Activated CD8-positive, alpha-beta T cell treated with anti-CD3 and anti-CD28 coated beads for 36 hours (primary cell): ENCODE data around the gene MNT. TPM values are rescaled to one million over a fixed set of nuclear protein-coding genes. Genes with fewer than 3 reads are reported as not detected.
A peak's percentile ranks its signal among the peaks of the same experiment; 100 is the strongest.

Source experiments
- ATAC-seq: fragments of 200-7000 bp; cut with Tn5 transposase; one replicate; pipeline ENCODE4 v1.10.0; 2021; ENCODE audit warnings: mild to moderate bottlenecking, moderate library complexity
- CTCF ChIA-PET: fragments of 350-600 bp; sonication (Branson Sonifier 250); formaldehyde crosslinking; loops from one replicate; lab custom pipeline; 2021; ENCODE audit warnings: antibody characterized with exemption; lab: Charles Lee
- POLR2A ChIA-PET: fragments of 350-600 bp; sonication (Branson Sonifier 250); formaldehyde crosslinking; loops from one replicate; lab custom pipeline; 2021; ENCODE audit warnings: antibody characterized with exemption; lab: Charles Lee
- DNase-seq: peaks from one replicate; pipeline ENCODE4 v3.0.0-alpha.2; 2020
- H3K27ac Mint-ChIP-seq: one replicate; pipeline ENCODE4 v1.8.0; 2021; ENCODE audit warnings: mild to moderate bottlenecking, mixed read lengths
- H3K27me3 Mint-ChIP-seq: one replicate; pipeline ENCODE4 v1.8.0; 2021; ENCODE audit warnings: mixed read lengths
- H3K36me3 Mint-ChIP-seq: one replicate; pipeline ENCODE4 v1.8.0; 2021; ENCODE audit warnings: low read depth, mixed read lengths
- H3K4me1 Mint-ChIP-seq: one replicate; pipeline ENCODE4 v1.8.0; 2021; ENCODE audit warnings: low read depth, mixed read lengths
- H3K4me3 Mint-ChIP-seq: one replicate; pipeline ENCODE4 v1.8.0; 2021; ENCODE audit warnings: mild to moderate bottlenecking, moderate library complexity, mixed read lengths
- H3K9me3 Mint-ChIP-seq: one replicate; pipeline ENCODE4 v1.8.0; 2021; ENCODE audit warnings: mixed read lengths
- CTCF ChIP-seq: fragments of 200-600 bp; IDR thresholded peaks from one replicate; pipeline ENCODE4 v1.8.0; 2022; ENCODE audit warnings: antibody characterized with exemption, mild to moderate bottlenecking
- intact Hi-C: fragments of 100-400 bp; cut with micrococcal nuclease; formaldehyde crosslinking; loops from one replicate; pipeline ENCODE4 v1.10.0; 2022
- total RNA-seq, 2 experiments: library from RNA; stranded (reverse); gene quantifications; one replicate each; pipeline ENCODE4 v1.2.3, GENCODE V29; 2021

Gene MNT
- total RNA-seq, 2 experiments from 2014 or later = 21.6 to 23.1 TPM

DNA sequence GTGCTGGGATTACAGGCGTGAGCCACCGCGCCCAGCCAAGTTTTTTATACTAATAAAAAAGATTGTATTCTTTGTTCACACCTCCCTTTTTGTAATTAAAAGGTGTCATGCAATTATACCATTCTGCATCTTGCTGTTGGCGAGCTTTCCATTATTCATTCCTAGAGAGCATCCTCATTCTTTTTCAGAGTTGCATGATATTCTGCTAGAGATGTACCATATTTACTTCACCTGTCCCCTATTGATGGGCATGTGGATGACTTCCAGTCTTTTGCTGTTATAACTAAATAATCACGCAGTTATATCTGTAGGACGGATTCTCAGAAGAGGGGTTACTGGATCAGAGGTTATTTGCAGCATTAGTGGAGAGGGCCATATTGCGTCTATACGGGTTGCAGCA is 46.5 kb downstream of the MNT start:
- POLR2A ChIA-PET = interaction anchor here (0.7 to 1.5 kb wide), 2 partner anchors 16 to 21 kb away, joined by 6 read pairs; no protein-coding TSS in a partner anchor
- peaks cover 2% of the 10 kb centered on the region for H3K36me3 Mint-ChIP-seq
- H3K4me1 Mint-ChIP-seq = peaks cover 16% of the 10 kb centered on the region
- CTCF ChIA-PET = interaction anchor here (1.1 to 3.0 kb wide), 9 partner anchors 13 to 62 kb away, joined by 3 to 20 read pairs (median 6); partner anchors contain the start of gene TSR1
- no peaks in the 10 kb centered on the region for H3K27me3 Mint-ChIP-seq
- no peaks in the 10 kb centered on the region for H3K9me3 Mint-ChIP-seq
- no peak for ATAC-seq
- no peak for DNase-seq
- no peak overlapping the region for H3K4me3 Mint-ChIP-seq
- peak overlapping the region; percentile 28 for H3K27ac Mint-ChIP-seq
- intact Hi-C loops = no loop called here
- TF ChIP-seq CTCF = no peak

DNA sequence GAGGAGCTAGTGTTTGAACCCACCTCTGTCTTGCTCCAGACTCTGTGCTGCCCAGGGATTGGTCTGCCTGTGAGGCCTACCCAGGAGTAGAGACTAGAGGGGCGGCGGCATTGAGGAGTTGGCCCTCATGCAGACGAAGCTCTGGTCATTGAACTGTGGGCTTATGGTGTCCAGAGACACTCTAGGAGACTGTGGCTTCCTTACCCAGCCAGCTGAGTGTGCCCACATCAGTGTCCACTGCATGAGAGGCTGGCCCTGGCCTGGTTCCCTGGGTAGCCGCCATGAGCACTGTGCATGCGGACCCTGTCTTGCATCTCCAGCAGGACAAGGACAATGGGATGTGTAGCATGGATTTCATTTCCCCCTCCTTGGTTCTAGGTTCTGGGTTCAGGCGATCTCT is 49.6 kb downstream of the MNT start:
- Mint-ChIP-seq H3K4me3 (no peak overlapping the region), H3K9me3 (no peaks in the 10 kb centered on the region), H3K36me3 (no peaks in the 10 kb centered on the region), H3K27me3 (no peaks in the 10 kb centered on the region), H3K27ac (no peak overlapping the region), H3K4me1 (peaks cover 16% of the 10 kb centered on the region)
- DNase-seq = no peak
- intact Hi-C loops = no loop called here
- TF ChIP-seq CTCF = no peak
- POLR2A ChIA-PET = interaction anchor here (0.6 to 1.1 kb wide), 3 partner anchors 10 to 1986 kb away, joined by 3 read pairs; no protein-coding TSS in a partner anchor
- CTCF ChIA-PET = interaction anchor here (1.1 kb wide), 1 partner anchor 31 kb away, joined by 3 read pairs; no protein-coding TSS in a partner anchor
- ATAC-seq = no peak

DNA sequence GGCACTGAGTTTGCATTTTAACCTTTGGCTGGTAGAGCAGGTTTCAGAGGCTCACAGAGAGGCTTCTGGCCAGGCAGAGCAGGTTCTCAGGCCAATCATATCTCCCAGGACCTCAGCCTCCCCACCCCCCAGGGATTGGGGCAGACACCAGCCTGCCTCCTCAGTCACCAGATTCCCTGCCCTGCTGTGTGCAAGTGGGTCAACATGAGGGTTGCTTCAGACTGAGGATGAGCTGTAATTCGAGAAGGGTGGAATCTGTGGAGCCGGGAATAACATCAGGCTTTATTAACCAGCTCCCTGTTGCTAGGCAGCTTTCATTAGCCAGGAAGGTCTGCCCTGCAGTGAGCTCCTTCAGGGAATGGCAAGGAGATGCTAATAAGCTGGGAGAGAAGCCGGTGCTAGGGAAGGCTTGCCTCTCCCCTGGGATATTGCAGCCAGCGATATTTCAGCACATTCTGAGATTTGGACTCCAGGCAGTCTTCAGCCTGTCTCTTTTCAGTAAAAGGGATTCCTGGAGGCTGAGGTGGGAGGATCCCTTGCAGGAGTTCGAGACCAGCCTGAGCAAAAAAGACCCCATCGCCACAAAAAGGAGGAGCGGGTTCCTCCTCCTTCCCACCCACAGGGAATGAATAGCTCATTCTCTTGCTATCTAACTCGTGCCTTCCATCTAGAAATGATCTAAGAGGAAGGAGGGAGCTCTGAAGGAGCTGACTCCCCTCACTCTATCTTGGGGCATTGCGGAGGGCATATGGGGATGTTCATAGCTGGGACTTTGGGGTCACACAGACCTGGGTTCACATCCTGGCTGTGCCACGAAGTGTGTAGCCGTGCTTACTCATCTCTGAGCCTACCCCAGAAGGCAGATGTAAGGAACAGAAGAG is 52.8 kb downstream of the MNT start:
- Mint-ChIP-seq H3K27ac (no peak overlapping the region), H3K4me3 (no peak overlapping the region), H3K27me3 (no peaks in the 10 kb centered on the region), H3K4me1 (peaks cover 8% of the 10 kb centered on the region), H3K36me3 (peaks cover 4% of the 10 kb centered on the region), H3K9me3 (no peaks in the 10 kb centered on the region)
- ChIA-PET POLR2A (interaction anchor here (0.6 to 1.2 kb wide), 6 partner anchors 12 to 30 kb away, joined by 3 to 4 read pairs (median 3); partner anchors contain the start of gene TSR1), CTCF (interaction anchor here (1.0 to 2.6 kb wide), 3 partner anchors 10 to 289 kb away, joined by 3 to 9 read pairs (median 3); no protein-coding TSS in a partner anchor)
- DNase-seq (no peak), ATAC-seq (no peak)
- intact Hi-C loops = no loop called here
- TF ChIP-seq CTCF = no peak

DNA sequence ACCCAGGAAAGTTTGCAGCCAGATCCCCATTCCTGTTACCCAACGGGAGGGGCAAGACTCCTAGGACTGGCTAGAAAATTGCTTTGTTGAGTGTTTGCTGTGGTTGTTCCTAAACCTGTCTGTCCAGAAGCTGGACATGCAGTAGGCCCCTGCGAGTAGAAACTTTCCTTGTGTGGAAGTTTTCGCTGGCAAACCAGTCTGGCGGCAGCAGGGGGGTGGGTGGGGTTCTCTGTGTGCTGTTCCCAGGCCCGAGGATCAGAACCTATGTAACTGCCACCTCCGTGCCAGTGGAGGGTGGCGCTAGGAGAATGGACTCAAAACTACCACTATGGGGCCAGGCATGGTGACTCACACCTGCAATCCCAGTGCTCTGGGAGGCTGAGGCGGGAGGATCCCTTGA is 54.4 kb downstream of the MNT start:
- H3K9me3 Mint-ChIP-seq = no peaks in the 10 kb centered on the region
- no peaks in the 10 kb centered on the region for H3K27me3 Mint-ChIP-seq
- POLR2A ChIA-PET = interaction anchor here (2.0 kb wide), 1 partner anchor 10 kb away, joined by 10 read pairs; the partner anchor contains the start of genes SGSM2 and TSR1
- ATAC-seq (no peak), DNase-seq (no peak)
- no peak overlapping the region for H3K27ac Mint-ChIP-seq
- no peak for TF ChIP-seq CTCF
- CTCF ChIA-PET = interaction anchor here (1.5 kb wide), 1 partner anchor 25 kb away, joined by 3 read pairs; no protein-coding TSS in a partner anchor
- peaks cover 6% of the 10 kb centered on the region for H3K36me3 Mint-ChIP-seq
- H3K4me3 Mint-ChIP-seq = no peak overlapping the region
- H3K4me1 Mint-ChIP-seq = peaks cover 16% of the 10 kb centered on the region
- intact Hi-C loops = no loop called here
